ENCODE results near the gene MAML3. TPM values are rescaled to one million over a fixed set of nuclear protein-coding genes. Genes with fewer than 3 reads are reported as not detected.

Gene MAML3
- total and polyA plus RNA-seq, 8 donors: 5.8 to 18.7 (median 16.7) TPM

- Histone ChIP-seq H3K9me3 (no peaks in the 10 kb centered on the region), H3K36me3 (no peaks in the 10 kb centered on the region), H3K27ac (no peak overlapping the region), H3K4me1 (peaks cover 0 to 3% of the 10 kb centered on the region in 2 donors), H3K27me3 (no peaks in the 10 kb centered on the region), H3K4me3 (no peak overlapping the region)
- peak in 1 of 4 donors; percentile 52 for DNase-seq
- TF ChIP-seq CTCF (IDR thresholded peaks at IDR 0.05): no peak
- intact Hi-C loops (cut with DNase I): no loop called here
- no peak for ATAC-seq
These were observed 297.0 kb downstream of the MAML3 start for GRCh38 chr4:139857021-139857420.

GRCh38 chr4:139854668-139855403 is 299.1 kb downstream of the MAML3 start:
- TF ChIP-seq CTCF (IDR thresholded peaks at IDR 0.05): no peak
- Histone ChIP-seq H3K27me3 (no peaks in the 10 kb centered on the region), H3K27ac (no peak overlapping the region), H3K9me3 (no peaks in the 10 kb centered on the region), H3K4me1 (peaks cover 0 to 3% of the 10 kb centered on the region in 2 donors), H3K36me3 (no peaks in the 10 kb centered on the region), H3K4me3 (no peak overlapping the region)
- intact Hi-C loops (cut with DNase I): no loop called here
- no peak for DNase-seq
- no peak for ATAC-seq

- no peak for TF ChIP-seq CTCF (IDR thresholded peaks at IDR 0.05)
- no peak for ATAC-seq
These were observed 300.7 kb downstream of the MAML3 start for GRCh38 chr4:139853309-139853708.

GRCh38 chr4:139852612-139853269 is 301.2 kb downstream of the MAML3 start:
- Histone ChIP-seq H3K27ac (no peak overlapping the region), H3K27me3 (no peaks in the 10 kb centered on the region), H3K9me3 (no peaks in the 10 kb centered on the region), H3K4me1 (peaks cover 0 to 3% of the 10 kb centered on the region in 2 donors), H3K4me3 (no peak overlapping the region), H3K36me3 (no peaks in the 10 kb centered on the region)
- ATAC-seq (no peak), DNase-seq (no peak)
- intact Hi-C loops (cut with DNase I): no loop called here
- TF ChIP-seq CTCF (IDR thresholded peaks at IDR 0.05): no peak

More at GRCh38 chr4:139853309-139853708, 300.7 kb downstream of the MAML3 start:
- Histone ChIP-seq H3K27ac (no peak overlapping the region), H3K9me3 (no peaks in the 10 kb centered on the region), H3K4me3 (no peak overlapping the region), H3K27me3 (no peaks in the 10 kb centered on the region), H3K36me3 (no peaks in the 10 kb centered on the region), H3K4me1 (peaks cover 0 to 3% of the 10 kb centered on the region in 2 donors)
- no peak for DNase-seq
- intact Hi-C loops (cut with DNase I): no loop called here

- intact Hi-C loops (cut with DNase I): no loop called here
- ATAC-seq (no peak), DNase-seq (no peak)
- Histone ChIP-seq H3K27me3 (no peaks in the 10 kb centered on the region), H3K36me3 (no peaks in the 10 kb centered on the region), H3K27ac (no peak overlapping the region), H3K4me1 (peaks cover 0 to 3% of the 10 kb centered on the region in 2 donors), H3K4me3 (no peak overlapping the region), H3K9me3 (no peaks in the 10 kb centered on the region)
- no peak for TF ChIP-seq CTCF (IDR thresholded peaks at IDR 0.05)
These were observed 302.3 kb downstream of the MAML3 start for GRCh38 chr4:139851639-139852038.
